Epithelial cell of esophagus (primary cell): ENCODE results near the gene TMC7.

Source experiments
- DNase-seq: peaks from one replicate; pipeline ENCODE4 v3.0.0; 2010; ENCODE audit warnings: low read depth
- H3K4me3 ChIP-seq: 2 replicates; pipeline ENCODE4 v1.5.1; 2011; ENCODE audit warnings: mild to moderate bottlenecking, low read length, control low read depth
- CTCF ChIP-seq: IDR thresholded peaks from 2 replicates; pipeline ENCODE4 v1.5.1; 2011; ENCODE audit warnings: low read depth, mild to moderate bottlenecking, low read length, control low read depth, inconsistent platforms; ENCODE audit not compliant: insufficient read depth; ENCODE audit errors: missing control alignments

The TMC7 gene

GRCh38 chr16:19098173-19098572 is 114.4 kb downstream of the TMC7 start:
- no peak for DNase-seq
- H3K4me3 ChIP-seq: no peak overlapping the region
- TF ChIP-seq CTCF: no peak

GRCh38 chr16:19102187-19102872 is 118.6 kb downstream of the TMC7 start:
- H3K4me3 ChIP-seq: no peak overlapping the region
- no peak for TF ChIP-seq CTCF
- DNase-seq: peak; percentile 35

- no peak for DNase-seq
- H3K4me3 ChIP-seq: no peak overlapping the region
- no peak for TF ChIP-seq CTCF
Measured at GRCh38 chr16:19104607-19105006, 120.9 kb downstream of the TMC7 start.

GRCh38 chr16:19105131-19105530 is 121.4 kb downstream of the TMC7 start:
- no peak overlapping the region for H3K4me3 ChIP-seq
- TF ChIP-seq CTCF: no peak
- DNase-seq: no peak

- no peak overlapping the region for H3K4me3 ChIP-seq
- no peak for DNase-seq
- TF ChIP-seq CTCF: no peak
Measured at GRCh38 chr16:19105891-19106624, 122.3 kb downstream of the TMC7 start.

- H3K4me3 ChIP-seq: no peak overlapping the region
- no peak for TF ChIP-seq CTCF
- DNase-seq: no peak
Measured at GRCh38 chr16:19106625-19107020, 122.9 kb downstream of the TMC7 start.
